Neural crest cell (in vitro differentiated cells): Measurements from ENCODE around the gene GALNS. TPM values are rescaled to one million over a fixed set of nuclear protein-coding genes. Genes with fewer than 3 reads are reported as not detected.

ENCODE experiments used
- DNase-seq: peaks from one replicate; pipeline ENCODE4 v3.0.0; 2021; ENCODE audit warnings: low read depth, mixed read lengths, low spot score
- H3K27ac Mint-ChIP-seq: one replicate; pipeline ENCODE4 v1.8.0; 2021; ENCODE audit warnings: mild to moderate bottlenecking, mixed read lengths; ENCODE audit not compliant: unreplicated experiment
- H3K27me3 Mint-ChIP-seq: 2 replicates; pipeline ENCODE4 v1.8.0; 2021; ENCODE audit warnings: low read depth, mild to moderate bottlenecking, mixed read lengths
- H3K36me3 Mint-ChIP-seq: 2 replicates; pipeline ENCODE4 v1.8.0; 2021; ENCODE audit warnings: low read depth, mild to moderate bottlenecking, mixed read lengths
- H3K4me1 Mint-ChIP-seq: 2 replicates; pipeline ENCODE4 v1.8.0; 2021; ENCODE audit warnings: mixed read lengths
- H3K4me3 Mint-ChIP-seq: one replicate; pipeline ENCODE4 v1.8.0; 2021; ENCODE audit warnings: mild to moderate bottlenecking, mixed read lengths
- H3K9me3 Mint-ChIP-seq: 2 replicates; pipeline ENCODE4 v1.8.0; 2021; ENCODE audit warnings: mixed read lengths
- total RNA-seq: library from RNA; stranded (reverse); gene quantifications from 2 replicates; pipeline ENCODE4 v1.2.1, GENCODE V29; 2021
- TF ChIP-seq, protein P1 (sequence below): fragments of 200-600 bp; sonication (generic); conservative IDR thresholded peaks from 2 replicates; pipeline ENCODE4 v1.5.0; 2021; ENCODE audit warnings: antibody characterized with exemption, mild to moderate bottlenecking

The GALNS gene
- total RNA-seq, 1 donor from 2014 or later: 19.7 TPM

DNA sequence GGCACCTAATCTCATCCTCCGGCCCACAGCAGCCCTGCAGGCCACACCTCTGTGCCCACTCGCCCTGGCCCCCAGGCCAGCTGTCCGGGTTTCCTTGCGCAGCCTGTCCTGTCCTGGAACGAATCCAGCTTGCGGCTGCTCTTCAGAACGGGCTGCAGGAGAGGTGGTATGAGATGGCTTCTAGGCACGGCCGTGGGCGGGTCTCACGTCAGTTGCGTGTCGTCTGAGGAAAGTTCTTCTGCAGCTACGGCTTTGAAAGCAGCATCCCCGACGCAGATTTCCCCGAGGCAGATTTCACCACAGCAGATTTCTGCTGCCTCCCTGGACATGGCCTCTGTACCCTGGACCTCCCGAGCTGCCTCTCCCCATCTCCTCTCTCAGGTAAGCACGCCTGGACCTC, 18.2 kb downstream of the GALNS start:
- H3K36me3 Mint-ChIP-seq: no peaks in the 10 kb centered on the region
- no peaks in the 10 kb centered on the region for H3K4me1 Mint-ChIP-seq
- no peak overlapping the region for H3K4me3 Mint-ChIP-seq
- no peaks in the 10 kb centered on the region for H3K27me3 Mint-ChIP-seq
- H3K27ac Mint-ChIP-seq: no peak overlapping the region
- no peaks in the 10 kb centered on the region for H3K9me3 Mint-ChIP-seq
- DNase-seq: no peak
- TF ChIP-seq, protein P1, sequence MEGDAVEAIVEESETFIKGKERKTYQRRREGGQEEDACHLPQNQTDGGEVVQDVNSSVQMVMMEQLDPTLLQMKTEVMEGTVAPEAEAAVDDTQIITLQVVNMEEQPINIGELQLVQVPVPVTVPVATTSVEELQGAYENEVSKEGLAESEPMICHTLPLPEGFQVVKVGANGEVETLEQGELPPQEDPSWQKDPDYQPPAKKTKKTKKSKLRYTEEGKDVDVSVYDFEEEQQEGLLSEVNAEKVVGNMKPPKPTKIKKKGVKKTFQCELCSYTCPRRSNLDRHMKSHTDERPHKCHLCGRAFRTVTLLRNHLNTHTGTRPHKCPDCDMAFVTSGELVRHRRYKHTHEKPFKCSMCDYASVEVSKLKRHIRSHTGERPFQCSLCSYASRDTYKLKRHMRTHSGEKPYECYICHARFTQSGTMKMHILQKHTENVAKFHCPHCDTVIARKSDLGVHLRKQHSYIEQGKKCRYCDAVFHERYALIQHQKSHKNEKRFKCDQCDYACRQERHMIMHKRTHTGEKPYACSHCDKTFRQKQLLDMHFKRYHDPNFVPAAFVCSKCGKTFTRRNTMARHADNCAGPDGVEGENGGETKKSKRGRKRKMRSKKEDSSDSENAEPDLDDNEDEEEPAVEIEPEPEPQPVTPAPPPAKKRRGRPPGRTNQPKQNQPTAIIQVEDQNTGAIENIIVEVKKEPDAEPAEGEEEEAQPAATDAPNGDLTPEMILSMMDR: no peak

DNA sequence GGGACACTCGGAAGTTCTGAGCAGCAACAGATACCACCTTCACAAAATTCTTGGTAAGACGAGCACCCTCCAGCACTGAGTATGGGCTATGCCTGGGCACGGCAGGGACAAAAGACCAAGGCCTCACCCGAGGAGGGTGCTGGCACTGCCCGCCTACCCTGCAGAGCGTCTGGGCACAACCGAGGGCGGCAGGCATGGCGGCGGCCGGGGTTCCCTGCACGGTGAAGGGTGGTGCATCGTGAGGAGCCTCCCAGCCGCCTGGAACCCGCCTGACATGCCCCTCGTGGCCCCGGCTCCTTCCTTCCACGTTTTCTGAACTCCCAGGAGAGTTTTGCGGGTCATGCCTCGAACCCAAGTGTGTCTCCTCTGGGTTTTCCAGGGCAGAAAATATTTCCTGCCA, 18.9 kb downstream of the GALNS start:
- TF ChIP-seq, protein P1: no peak
- no peak overlapping the region for H3K27ac Mint-ChIP-seq
- no peak overlapping the region for H3K4me3 Mint-ChIP-seq
- H3K9me3 Mint-ChIP-seq: no peaks in the 10 kb centered on the region
- DNase-seq: no peak
- no peaks in the 10 kb centered on the region for H3K27me3 Mint-ChIP-seq
- no peaks in the 10 kb centered on the region for H3K36me3 Mint-ChIP-seq
- H3K4me1 Mint-ChIP-seq: no peaks in the 10 kb centered on the region

DNA sequence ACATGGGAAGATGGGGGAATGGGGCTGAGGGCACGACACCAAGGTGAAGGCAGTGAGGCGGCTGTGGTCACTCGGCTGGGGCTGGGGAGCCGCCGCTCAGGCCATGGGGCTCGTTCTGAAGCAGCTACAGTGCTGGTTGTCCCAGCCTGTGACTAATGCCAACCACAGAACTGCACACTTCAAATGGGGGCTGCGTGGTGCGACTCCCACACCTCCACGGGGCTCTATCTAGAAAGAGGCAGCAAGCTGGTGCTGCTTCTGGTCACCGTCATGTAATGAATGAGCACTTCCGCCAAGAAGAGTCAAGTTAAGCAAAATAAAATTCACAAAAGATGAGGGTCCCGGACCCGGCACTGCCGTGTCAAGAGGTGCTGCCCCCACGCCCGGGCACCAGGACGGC, 20.0 kb downstream of the GALNS start:
- H3K27ac Mint-ChIP-seq: peak overlapping the region; percentile 86
- TF ChIP-seq, protein P1: no peak

DNA sequence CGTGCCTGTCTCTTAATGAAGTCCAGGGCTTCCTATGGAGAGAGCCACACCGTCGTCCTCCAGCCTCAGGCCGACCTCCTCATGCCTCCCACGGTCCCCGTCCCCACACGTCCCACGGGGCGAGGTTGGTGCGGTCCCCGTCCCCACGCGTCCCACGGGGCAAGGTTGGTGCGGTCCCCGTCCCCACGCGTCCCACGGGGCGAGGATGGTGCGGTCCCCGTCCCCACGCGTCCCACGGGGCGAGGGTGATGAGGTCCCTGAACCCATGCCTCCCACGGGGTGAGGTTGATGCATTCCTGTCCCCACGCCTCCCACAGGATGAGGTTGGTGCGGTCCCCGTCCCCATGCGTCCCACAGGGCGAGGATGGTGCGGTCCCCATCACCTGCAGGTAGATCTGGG, 20.9 kb downstream of the GALNS start:
- DNase-seq: no peak
- TF ChIP-seq, protein P1: no peak
- H3K27ac Mint-ChIP-seq: no peak overlapping the region
- no peak overlapping the region for H3K4me3 Mint-ChIP-seq
- H3K9me3 Mint-ChIP-seq: no peaks in the 10 kb centered on the region
- no peaks in the 10 kb centered on the region for H3K27me3 Mint-ChIP-seq
- H3K4me1 Mint-ChIP-seq: no peaks in the 10 kb centered on the region
- H3K36me3 Mint-ChIP-seq: no peaks in the 10 kb centered on the region

More for the DNA sequence above, 20.0 kb downstream of the GALNS start:
- H3K9me3 Mint-ChIP-seq: no peaks in the 10 kb centered on the region
- H3K4me3 Mint-ChIP-seq: no peak overlapping the region
- no peaks in the 10 kb centered on the region for H3K27me3 Mint-ChIP-seq
- no peaks in the 10 kb centered on the region for H3K4me1 Mint-ChIP-seq
- DNase-seq: no peak
- no peaks in the 10 kb centered on the region for H3K36me3 Mint-ChIP-seq

- Mint-ChIP-seq H3K27ac (no peak overlapping the region), H3K4me3 (no peak overlapping the region), H3K36me3 (no peaks in the 10 kb centered on the region), H3K9me3 (no peaks in the 10 kb centered on the region), H3K4me1 (no peaks in the 10 kb centered on the region), H3K27me3 (no peaks in the 10 kb centered on the region)
- DNase-seq: no peak
- TF ChIP-seq, protein P1: no peak
Measured at GRCh38 chr16:88835383-88835782, 21.4 kb downstream of the GALNS start.

DNA sequence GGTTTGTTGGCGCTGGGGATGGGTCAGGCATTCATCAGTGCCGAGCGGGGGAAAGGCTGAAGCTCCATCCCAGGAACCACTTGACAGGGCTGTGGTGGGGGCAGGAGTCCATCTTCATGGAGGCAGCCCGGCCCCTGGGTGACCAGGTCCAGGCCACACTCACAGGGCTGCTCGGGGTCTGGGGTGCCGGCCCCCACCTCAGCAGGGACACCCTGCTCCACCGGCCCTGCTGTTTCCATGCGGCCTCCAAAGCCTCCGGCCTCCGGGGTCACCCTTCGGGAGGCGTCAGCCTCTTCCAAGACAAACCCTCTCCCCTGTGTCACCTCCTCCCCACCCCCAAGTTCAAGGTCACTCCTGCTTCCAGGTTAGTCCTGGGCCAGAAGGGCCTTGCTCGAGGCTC, 22.1 kb downstream of the GALNS start:
- H3K9me3 Mint-ChIP-seq: no peaks in the 10 kb centered on the region
- H3K27ac Mint-ChIP-seq: no peak overlapping the region
- no peak overlapping the region for H3K4me3 Mint-ChIP-seq

More for the DNA sequence above, 22.1 kb downstream of the GALNS start:
- Mint-ChIP-seq H3K36me3 (no peaks in the 10 kb centered on the region), H3K27me3 (no peaks in the 10 kb centered on the region), H3K4me1 (no peaks in the 10 kb centered on the region)
- no peak for DNase-seq
- TF ChIP-seq, protein P1: no peak
